ENCODE measurements around the gene TXLNG.

- no peak for TF ChIP-seq EZH2 (IDR thresholded peaks at IDR 0.05; ENCODE audit: low read depth)
- TF ChIP-seq, protein P1, sequence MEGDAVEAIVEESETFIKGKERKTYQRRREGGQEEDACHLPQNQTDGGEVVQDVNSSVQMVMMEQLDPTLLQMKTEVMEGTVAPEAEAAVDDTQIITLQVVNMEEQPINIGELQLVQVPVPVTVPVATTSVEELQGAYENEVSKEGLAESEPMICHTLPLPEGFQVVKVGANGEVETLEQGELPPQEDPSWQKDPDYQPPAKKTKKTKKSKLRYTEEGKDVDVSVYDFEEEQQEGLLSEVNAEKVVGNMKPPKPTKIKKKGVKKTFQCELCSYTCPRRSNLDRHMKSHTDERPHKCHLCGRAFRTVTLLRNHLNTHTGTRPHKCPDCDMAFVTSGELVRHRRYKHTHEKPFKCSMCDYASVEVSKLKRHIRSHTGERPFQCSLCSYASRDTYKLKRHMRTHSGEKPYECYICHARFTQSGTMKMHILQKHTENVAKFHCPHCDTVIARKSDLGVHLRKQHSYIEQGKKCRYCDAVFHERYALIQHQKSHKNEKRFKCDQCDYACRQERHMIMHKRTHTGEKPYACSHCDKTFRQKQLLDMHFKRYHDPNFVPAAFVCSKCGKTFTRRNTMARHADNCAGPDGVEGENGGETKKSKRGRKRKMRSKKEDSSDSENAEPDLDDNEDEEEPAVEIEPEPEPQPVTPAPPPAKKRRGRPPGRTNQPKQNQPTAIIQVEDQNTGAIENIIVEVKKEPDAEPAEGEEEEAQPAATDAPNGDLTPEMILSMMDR (conservative IDR thresholded peaks at IDR 0.05) = no peak
These were observed 15.2 kb upstream of the TXLNG start for GRCh38 chrX:16770970-16771482.
